Fibroblast of lung (primary cell): ENCODE data around the gene TBL3. TPM values are rescaled to one million over a fixed set of nuclear protein-coding genes. Genes with fewer than 3 reads are reported as not detected.

Source experiments
- DNase-seq, 2 donors: peaks; one replicate each; pipeline versions ENCODE4 v3.0.0 to v3.0.0-alpha.2; 2010; ENCODE audit warnings: low read depth in 2 of 2
- H2AFZ ChIP-seq: 2 replicates; pipeline ENCODE4 v1.5.1; 2012; ENCODE audit warnings: low read length, control low read depth, inconsistent platforms
- H3K27ac ChIP-seq: 2 replicates; pipeline ENCODE4 v1.5.1; 2011; ENCODE audit warnings: low read length, control low read depth; ENCODE audit not compliant: insufficient read depth
- H3K27me3 ChIP-seq: 2 replicates; pipeline ENCODE4 v1.5.1; 2011; ENCODE audit warnings: mild to moderate bottlenecking, low read length; ENCODE audit not compliant: control insufficient read depth, insufficient read depth
- H3K36me3 ChIP-seq: 2 replicates; pipeline ENCODE4 v1.5.1; 2011; ENCODE audit warnings: low read length; ENCODE audit not compliant: control insufficient read depth, insufficient read depth
- H3K4me1 ChIP-seq: 2 replicates; pipeline ENCODE4 v1.5.1; 2011; ENCODE audit warnings: low read length; ENCODE audit not compliant: control insufficient read depth, insufficient read depth; ENCODE audit errors: extremely low read depth
- H3K4me2 ChIP-seq: 2 replicates; pipeline ENCODE4 v1.5.1; 2011; ENCODE audit warnings: low read length, control low read depth; ENCODE audit not compliant: insufficient read depth; ENCODE audit errors: extremely low read depth
- H3K4me3 ChIP-seq, 4 experiments: fragments of 200-600 bp in 1 of 4; sonication (generic) in 1 of 4; replicated peaks in 1 of 4; 2 replicates each; pipeline ENCODE4 v1.5.1; 2011 to 2016; ENCODE audit warnings: low read length in 4 of 4, low read depth in 3 of 4, mild to moderate bottlenecking in 3 of 4, control low read depth in 2 of 4, inconsistent platforms in 1 of 4, mixed read lengths in 1 of 4; ENCODE audit not compliant: insufficient read depth in 1 of 4; ENCODE audit errors: control extremely low read depth in 1 of 4
- H3K79me2 ChIP-seq: 2 replicates; pipeline ENCODE4 v1.5.1; 2012; ENCODE audit warnings: mild to moderate bottlenecking, low read length, inconsistent platforms; ENCODE audit not compliant: control insufficient read depth, insufficient read depth
- H3K9ac ChIP-seq: 2 replicates; pipeline ENCODE4 v1.5.1; 2011; ENCODE audit warnings: mild to moderate bottlenecking, low read length, control low read depth; ENCODE audit not compliant: insufficient read depth
- H3K9me3 ChIP-seq: 2 replicates; pipeline ENCODE4 v1.5.1; 2012; ENCODE audit warnings: low read depth, low read length; ENCODE audit not compliant: control insufficient read depth, insufficient read depth
- H4K20me1 ChIP-seq: 2 replicates; pipeline ENCODE4 v1.5.1; 2011; ENCODE audit warnings: low read length; ENCODE audit not compliant: control insufficient read depth, insufficient read depth; ENCODE audit errors: extremely low read depth
- CTCF ChIP-seq, 2 donors: IDR thresholded peaks in 1 of 2; conservative IDR thresholded peaks in 1 of 2; 1 replicate in 1 of 2; 2 replicates in 1 of 2; pipeline ENCODE4 v1.5.1; 2011 to 2012; ENCODE audit warnings: low read length in 2 of 2, control low read depth in 1 of 2, inconsistent platforms in 1 of 2, low read depth in 1 of 2, mild to moderate bottlenecking in 1 of 2
- EZH2 ChIP-seq: IDR thresholded peaks from 2 replicates; pipeline ENCODE4 v1.5.1; 2012; ENCODE audit warnings: low read length, control low read depth, mild to moderate bottlenecking; ENCODE audit errors: missing control alignments
- polyA plus RNA-seq, 2 donors: library from polyadenylated mRNA; depleted of rRNA in 1 of 2; stranded (reverse) in 1 of 2; unstranded in 1 of 2; fragments of >200 nt; gene quantifications; 2 replicates each; pipeline ENCODE4 v1.2.1, GENCODE V29; 2011 to 2012; ENCODE audit warnings: missing spikeins in 1 of 2
- total RNA-seq: library from RNA; depleted of rRNA; stranded (reverse); fragments of >200 nt; gene quantifications from 2 replicates; pipeline ENCODE4 v1.2.1, GENCODE V29; 2014

TBL3 gene
- total and polyA plus RNA-seq, 2 donors (not counting 1 experiment from before 2014, with no cell fraction given): 14.6 to 20.0 TPM

- H2AFZ ChIP-seq: no peak overlapping the region
- H4K20me1 ChIP-seq: no peaks in the 10 kb centered on the region
- peak overlapping the region; percentile 58 to 82 (median 71) for H3K4me3 ChIP-seq
- peaks cover 24% of the 10 kb centered on the region for H3K4me1 ChIP-seq
- no peaks in the 10 kb centered on the region for H3K27me3 ChIP-seq
- TF ChIP-seq CTCF (conservative IDR thresholded peaks at IDR 0.05 in 1 of 2, IDR thresholded peaks at IDR 0.05 in 1 of 2; ENCODE audit: low read depth in 1 of 2, low read length in 2 of 2) (no peak), EZH2 (no peak)
- H3K9me3 ChIP-seq: no peaks in the 10 kb centered on the region
- H3K79me2 ChIP-seq: peaks cover 71% of the 10 kb centered on the region
- peak overlapping the region; percentile 59 for H3K27ac ChIP-seq
- H3K36me3 ChIP-seq: peaks cover 18% of the 10 kb centered on the region
- no peak for DNase-seq
- peak overlapping the region; percentile 95 for H3K4me2 ChIP-seq
- peak overlapping the region; percentile 33 for H3K9ac ChIP-seq
Measured at GRCh38 chr16:2007081-2007836, 35.4 kb downstream of the TBL3 start.

- Histone ChIP-seq H3K9me3 (no peaks in the 10 kb centered on the region), H3K9ac (no peak overlapping the region), H3K4me3 (peak overlapping the region; percentile 58 to 82 (median 71)), H3K27ac (peak overlapping the region; percentile 85), H4K20me1 (no peaks in the 10 kb centered on the region), H3K36me3 (peaks cover 12% of the 10 kb centered on the region), H3K4me1 (peaks cover 24% of the 10 kb centered on the region), H3K27me3 (no peaks in the 10 kb centered on the region), H2AFZ (no peak overlapping the region), H3K4me2 (peak overlapping the region; percentile 95), H3K79me2 (peaks cover 66% of the 10 kb centered on the region)
- DNase-seq: peak; percentile 64 to 70
- TF ChIP-seq CTCF (conservative IDR thresholded peaks at IDR 0.05 in 1 of 2, IDR thresholded peaks at IDR 0.05 in 1 of 2; ENCODE audit: low read depth in 1 of 2, low read length in 2 of 2) (no peak), EZH2 (no peak)
Measured at GRCh38 chr16:2008009-2008526, 36.2 kb downstream of the TBL3 start.

- Histone ChIP-seq H3K9me3 (no peaks in the 10 kb centered on the region), H3K4me3 (peak overlapping the region; percentile 58 to 82 (median 71)), H3K4me1 (peaks cover 24% of the 10 kb centered on the region), H2AFZ (no peak overlapping the region), H3K9ac (peak overlapping the region; percentile 97), H3K36me3 (peaks cover 7% of the 10 kb centered on the region), H3K79me2 (peaks cover 60% of the 10 kb centered on the region), H3K4me2 (peak overlapping the region; percentile 95), H3K27me3 (no peaks in the 10 kb centered on the region), H3K27ac (peak overlapping the region; percentile 85), H4K20me1 (no peaks in the 10 kb centered on the region)
- no peak for TF ChIP-seq CTCF (conservative IDR thresholded peaks at IDR 0.05 in 1 of 2, IDR thresholded peaks at IDR 0.05 in 1 of 2; ENCODE audit: low read depth in 1 of 2, low read length in 2 of 2)
- TF ChIP-seq EZH2: no peak
- peak in 1 of 2 donors; percentile 59 for DNase-seq
Measured at GRCh38 chr16:2008631-2009163, 36.8 kb downstream of the TBL3 start.
